Measurements from ENCODE around the gene ERG28. TPM values are rescaled to one million over a fixed set of nuclear protein-coding genes. Genes with fewer than 3 reads are reported as not detected.

The ERG28 gene
- total and polyA plus RNA-seq, 2 donors, result 6.7 to 14.4 TPM

DNA sequence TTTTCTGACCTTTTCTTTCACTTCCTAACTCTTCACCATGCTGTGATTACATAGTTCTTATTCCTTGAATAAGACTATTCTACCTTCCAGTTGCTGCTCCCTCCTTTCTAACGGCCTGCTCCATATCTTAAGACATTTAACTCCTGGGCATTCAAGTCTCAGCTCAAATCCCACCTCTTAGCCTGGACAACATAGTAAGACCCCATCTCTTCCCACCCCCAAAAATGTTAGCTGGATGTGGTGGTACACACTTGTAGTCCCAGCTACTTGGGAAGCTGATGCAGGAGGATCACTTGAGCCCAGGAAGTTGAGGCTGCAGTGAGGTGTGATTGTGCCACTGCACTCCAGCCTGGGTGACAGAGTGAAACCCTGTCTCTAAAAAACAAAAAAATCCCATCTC, 10.9 kb downstream of the ERG28 start:
- Histone ChIP-seq H3K36me3 (ENCODE audit: insufficient read depth) (peaks cover 6% of the 10 kb centered on the region), H3K27ac (ENCODE audit: low read depth) (no peak overlapping the region), H3K4me3 (ENCODE audit: low read depth, low read length) (no peak overlapping the region), H3K4me1 (ENCODE audit: insufficient read depth) (no peaks in the 10 kb centered on the region)
- DNase-seq (ENCODE audit: extremely low spot score), result no peak
- 93% methylated on average over 1 of the region's 1 CpG for WGBS

DNA sequence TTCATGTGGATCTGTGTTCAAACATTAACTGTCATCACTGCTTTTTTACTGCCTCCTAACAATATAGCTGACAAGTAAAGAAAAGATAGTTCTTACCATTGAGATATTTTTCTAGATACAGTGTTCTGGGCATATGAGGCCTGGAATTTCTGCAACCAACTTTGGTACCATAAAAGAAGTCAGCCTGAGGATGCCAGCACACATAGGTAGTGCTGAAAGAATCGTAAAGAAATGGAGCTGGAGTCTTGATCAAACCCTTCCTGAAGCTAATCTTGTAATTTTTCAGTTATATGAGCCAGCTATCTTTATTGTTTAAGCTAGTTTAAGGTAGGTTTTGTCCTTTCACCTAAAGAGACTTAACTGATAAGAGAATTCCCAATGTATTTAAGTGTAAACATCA, 11.3 kb downstream of the ERG28 start:
- Histone ChIP-seq H3K27ac (ENCODE audit: low read depth) (no peak overlapping the region), H3K4me1 (ENCODE audit: insufficient read depth) (no peaks in the 10 kb centered on the region), H3K36me3 (ENCODE audit: insufficient read depth) (peaks cover 6% of the 10 kb centered on the region), H3K4me3 (ENCODE audit: low read depth, low read length) (no peak overlapping the region)
- WGBS, result 97% methylated on average over 1 of the region's 1 CpG
- no peak for DNase-seq (ENCODE audit: extremely low spot score)

- Histone ChIP-seq H3K36me3 (ENCODE audit: insufficient read depth) (peaks cover 6% of the 10 kb centered on the region), H3K4me1 (ENCODE audit: insufficient read depth) (no peaks in the 10 kb centered on the region), H3K4me3 (ENCODE audit: low read depth, low read length) (no peak overlapping the region), H3K27ac (ENCODE audit: low read depth) (no peak overlapping the region)
- DNase-seq (ENCODE audit: extremely low spot score), result peak; percentile 25
- 56% methylated on average over 9 of the region's 9 CpGs for WGBS
Observed at GRCh38 chr14:75648066-75648838, 12.4 kb downstream of the ERG28 start.

GRCh38 chr14:75647640-75648039, 13.0 kb downstream of the ERG28 start:
- no peak for DNase-seq (ENCODE audit: extremely low spot score)
- Histone ChIP-seq H3K4me1 (ENCODE audit: insufficient read depth) (no peaks in the 10 kb centered on the region), H3K4me3 (ENCODE audit: low read depth, low read length) (no peak overlapping the region), H3K27ac (ENCODE audit: low read depth) (no peak overlapping the region), H3K36me3 (ENCODE audit: insufficient read depth) (peaks cover 6% of the 10 kb centered on the region)
- 82% methylated on average over 3 of the region's 3 CpGs for WGBS

GRCh38 chr14:75646762-75647161, 13.9 kb downstream of the ERG28 start:
- no peak overlapping the region for H3K4me3 ChIP-seq (ENCODE audit: low read depth, low read length)
- DNase-seq (ENCODE audit: extremely low spot score), result no peak
- H3K36me3 ChIP-seq (ENCODE audit: insufficient read depth), result peaks cover 6% of the 10 kb centered on the region
- WGBS, result 88% methylated on average over 6 of the region's 6 CpGs
- no peak overlapping the region for H3K27ac ChIP-seq (ENCODE audit: low read depth)
- H3K4me1 ChIP-seq (ENCODE audit: insufficient read depth), result no peaks in the 10 kb centered on the region

DNA sequence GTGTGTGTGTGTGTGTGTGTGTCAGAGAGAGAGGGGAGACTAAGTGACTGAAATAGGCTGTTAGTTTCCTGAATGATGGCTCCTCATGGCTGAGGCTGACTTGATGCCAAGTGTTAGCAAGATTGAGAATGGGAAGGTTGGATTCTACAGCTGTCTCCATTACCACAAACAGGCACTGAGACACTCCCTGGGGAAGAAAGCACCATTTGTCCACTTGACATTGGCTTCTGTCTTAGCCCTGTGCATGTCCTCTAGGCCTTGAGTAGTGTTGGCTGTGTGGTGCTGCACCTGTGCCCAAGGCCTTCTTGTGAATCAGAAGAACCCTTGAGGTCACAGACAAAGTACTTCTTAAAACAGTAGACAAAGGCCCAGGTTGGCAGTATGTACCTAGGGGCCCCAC, 15.6 kb downstream of the ERG28 start:
- H3K4me3 ChIP-seq (ENCODE audit: low read depth, low read length), result no peak overlapping the region
- no peak overlapping the region for H3K27ac ChIP-seq (ENCODE audit: low read depth)
- H3K4me1 ChIP-seq (ENCODE audit: insufficient read depth), result no peaks in the 10 kb centered on the region
- no peak for DNase-seq (ENCODE audit: extremely low spot score)
- H3K36me3 ChIP-seq (ENCODE audit: insufficient read depth), result peaks cover 1% of the 10 kb centered on the region

- WGBS, result 62% methylated on average over 4 of the region's 4 CpGs
- H3K36me3 ChIP-seq (ENCODE audit: insufficient read depth), result peaks cover 1% of the 10 kb centered on the region
Observed at GRCh38 chr14:75643985-75644384, 16.7 kb downstream of the ERG28 start.

GRCh38 chr14:75640876-75641275, 19.8 kb downstream of the ERG28 start:
- Histone ChIP-seq H3K27ac (ENCODE audit: low read depth) (no peak overlapping the region), H3K4me1 (ENCODE audit: insufficient read depth) (no peaks in the 10 kb centered on the region), H3K4me3 (ENCODE audit: low read depth, low read length) (no peak overlapping the region), H3K36me3 (ENCODE audit: insufficient read depth) (no peaks in the 10 kb centered on the region)
- 76% methylated on average over 3 of the region's 3 CpGs for WGBS
- DNase-seq (ENCODE audit: extremely low spot score), result no peak

More at GRCh38 chr14:75643985-75644384, 16.7 kb downstream of the ERG28 start:
- no peaks in the 10 kb centered on the region for H3K4me1 ChIP-seq (ENCODE audit: insufficient read depth)
- H3K27ac ChIP-seq (ENCODE audit: low read depth), result no peak overlapping the region
- H3K4me3 ChIP-seq (ENCODE audit: low read depth, low read length), result no peak overlapping the region
- no peak for DNase-seq (ENCODE audit: extremely low spot score)

DNA sequence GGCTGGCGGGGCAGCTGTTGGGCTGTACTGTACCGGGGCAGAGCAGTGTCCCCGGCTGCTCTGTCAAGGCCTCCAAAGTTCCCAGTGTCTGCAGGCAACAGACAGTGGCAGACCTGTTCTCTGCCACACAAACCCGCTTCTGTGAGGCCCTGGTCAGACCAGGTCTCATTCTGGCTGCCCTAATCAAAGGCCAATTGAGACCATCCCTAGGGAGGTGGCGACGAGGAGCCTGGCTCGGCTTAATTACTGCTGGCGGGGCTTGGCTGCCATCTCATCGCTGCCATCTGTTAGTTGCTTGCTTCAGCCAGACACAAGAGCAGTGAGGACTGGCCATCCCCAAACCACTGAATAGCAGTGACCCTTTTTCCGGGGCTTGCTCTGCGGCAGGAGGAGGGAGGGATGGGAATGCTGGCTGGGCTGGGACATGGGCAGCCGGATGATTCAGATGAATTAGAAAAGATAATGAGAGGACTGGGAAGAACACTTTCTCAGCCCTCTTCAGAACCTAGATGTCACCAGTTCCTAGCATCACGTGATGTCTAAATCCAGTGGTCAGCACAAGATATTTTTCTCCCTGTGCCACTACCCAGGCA, 24.5 kb downstream of the ERG28 start:
- Histone ChIP-seq H3K36me3 (ENCODE audit: insufficient read depth) (no peaks in the 10 kb centered on the region), H3K27ac (ENCODE audit: low read depth) (no peak overlapping the region), H3K4me3 (ENCODE audit: low read depth, low read length) (no peak overlapping the region), H3K4me1 (ENCODE audit: insufficient read depth) (no peaks in the 10 kb centered on the region)
- 61% methylated on average over 13 of the region's 13 CpGs for WGBS
- no peak for DNase-seq (ENCODE audit: extremely low spot score)

DNA sequence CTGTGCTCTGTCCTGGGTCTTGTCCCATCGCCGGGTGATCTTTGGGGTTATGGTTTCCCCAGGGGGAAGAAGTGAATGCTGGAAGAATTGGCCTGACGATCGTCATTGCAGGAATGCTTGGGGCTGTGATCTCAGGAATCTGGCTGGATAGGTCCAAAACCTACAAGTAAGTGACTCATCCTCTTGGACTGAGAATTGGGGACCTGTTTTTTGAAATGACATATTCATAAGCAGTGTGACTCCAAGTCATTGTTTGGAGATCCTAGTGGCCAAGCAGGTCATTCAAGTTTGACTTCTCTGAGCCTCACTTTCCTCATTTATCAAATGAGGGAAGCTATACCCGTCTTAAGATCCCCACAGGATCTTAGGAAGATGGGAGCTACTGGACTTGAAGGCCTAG, 25.8 kb downstream of the ERG28 start:
- H3K4me3 ChIP-seq (ENCODE audit: low read depth, low read length), result no peak overlapping the region
- no peaks in the 10 kb centered on the region for H3K4me1 ChIP-seq (ENCODE audit: insufficient read depth)
- H3K36me3 ChIP-seq (ENCODE audit: insufficient read depth), result no peaks in the 10 kb centered on the region
- DNase-seq (ENCODE audit: extremely low spot score), result no peak
- no peak overlapping the region for H3K27ac ChIP-seq (ENCODE audit: low read depth)
- 87% methylated on average over 5 of the region's 5 CpGs for WGBS

- Histone ChIP-seq H3K4me3 (ENCODE audit: low read depth, low read length) (no peak overlapping the region), H3K4me1 (ENCODE audit: insufficient read depth) (no peaks in the 10 kb centered on the region), H3K27ac (ENCODE audit: low read depth) (no peak overlapping the region), H3K36me3 (ENCODE audit: insufficient read depth) (no peaks in the 10 kb centered on the region)
- WGBS, result 45% methylated on average over 5 of the region's 5 CpGs
- no peak for DNase-seq (ENCODE audit: extremely low spot score)
Observed at GRCh38 chr14:75631453-75631831, 29.2 kb downstream of the ERG28 start.

GRCh38 chr14:75630695-75631452, 29.8 kb downstream of the ERG28 start:
- Histone ChIP-seq H3K4me1 (ENCODE audit: insufficient read depth) (no peaks in the 10 kb centered on the region), H3K27ac (ENCODE audit: low read depth) (no peak overlapping the region), H3K4me3 (ENCODE audit: low read depth, low read length) (no peak overlapping the region), H3K36me3 (ENCODE audit: insufficient read depth) (no peaks in the 10 kb centered on the region)
- DNase-seq (ENCODE audit: extremely low spot score), result no peak
- WGBS, result 75% methylated on average over 6 of the region's 6 CpGs

GRCh38 chr14:75628816-75629215, 31.9 kb downstream of the ERG28 start:
- H3K27ac ChIP-seq (ENCODE audit: low read depth), result no peak overlapping the region
- H3K4me1 ChIP-seq (ENCODE audit: insufficient read depth), result no peaks in the 10 kb centered on the region
- H3K4me3 ChIP-seq (ENCODE audit: low read depth, low read length), result no peak overlapping the region
- H3K36me3 ChIP-seq (ENCODE audit: insufficient read depth), result no peaks in the 10 kb centered on the region
- WGBS, result 83% methylated on average over 3 of the region's 3 CpGs
- DNase-seq (ENCODE audit: extremely low spot score), result no peak

GRCh38 chr14:75627406-75627805, 33.3 kb downstream of the ERG28 start:
- H3K27ac ChIP-seq (ENCODE audit: low read depth), result no peak overlapping the region
- DNase-seq (ENCODE audit: extremely low spot score), result no peak
- H3K36me3 ChIP-seq (ENCODE audit: insufficient read depth), result no peaks in the 10 kb centered on the region
- H3K4me1 ChIP-seq (ENCODE audit: insufficient read depth), result no peaks in the 10 kb centered on the region
- no peak overlapping the region for H3K4me3 ChIP-seq (ENCODE audit: low read depth, low read length)
- 70% methylated on average over 4 of the region's 4 CpGs for WGBS
